WTC11 (cell line): ENCODE measurements around the gene FGF14.

Experiments
- CREB1 ChIP-seq: sonication (generic); formaldehyde crosslinking; IDR thresholded peaks from 2 replicates; pipeline ENCODE4 v1.8.0; 2023; ENCODE audit warnings: mild to moderate bottlenecking, missing genetic modification reagents
- CTCF ChIP-seq: fragments of 200-600 bp; IDR thresholded peaks from 2 replicates; pipeline ENCODE4 v1.8.0; 2022; ENCODE audit warnings: antibody characterized with exemption
- FOXP1 ChIP-seq: sonication (generic); formaldehyde crosslinking; IDR thresholded peaks from 2 replicates; pipeline ENCODE4 v1.8.0; 2022; ENCODE audit warnings: missing genetic modification reagents, mild to moderate bottlenecking, moderate library complexity, borderline replicate concordance
- KAT7 ChIP-seq: sonication (generic); formaldehyde crosslinking; IDR thresholded peaks from 2 replicates; pipeline ENCODE4 v1.8.1; 2023; ENCODE audit warnings: missing genetic modification reagents, mild to moderate bottlenecking, borderline replicate concordance
- MAX ChIP-seq: sonication (generic); formaldehyde crosslinking; IDR thresholded peaks from 2 replicates; pipeline ENCODE4 v1.8.0; 2022; ENCODE audit warnings: mild to moderate bottlenecking, missing genetic modification reagents
- ZNF121 ChIP-seq: sonication (generic); formaldehyde crosslinking; IDR thresholded peaks from 2 replicates; pipeline ENCODE4 v1.8.0; 2023; ENCODE audit warnings: missing genetic modification reagents
- TF ChIP-seq, protein P1 (sequence below): sonication (generic); formaldehyde crosslinking; IDR thresholded peaks from 2 replicates; pipeline ENCODE4 v1.8.0; 2022; ENCODE audit warnings: mild to moderate bottlenecking, missing genetic modification reagents

DNA sequence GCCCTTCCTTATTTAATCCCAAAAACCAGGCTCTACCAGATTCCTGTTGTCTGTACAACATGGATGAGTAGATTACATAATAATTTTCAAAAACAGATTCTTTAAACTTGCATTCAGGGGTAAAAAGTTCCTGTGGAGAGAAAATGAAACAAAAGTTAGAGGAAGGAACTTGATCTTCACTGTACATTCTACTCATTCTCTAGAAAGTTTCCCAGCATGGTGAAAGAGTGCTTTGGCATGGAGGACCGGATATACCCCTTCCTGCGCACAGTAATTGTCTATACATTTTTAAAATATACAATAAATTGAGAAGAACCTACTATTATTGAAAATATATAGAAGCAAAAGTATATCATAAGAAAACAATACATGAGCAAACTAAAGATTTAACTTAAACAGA is 675.2 kb downstream of the FGF14 start:
- TF ChIP-seq, protein P1, sequence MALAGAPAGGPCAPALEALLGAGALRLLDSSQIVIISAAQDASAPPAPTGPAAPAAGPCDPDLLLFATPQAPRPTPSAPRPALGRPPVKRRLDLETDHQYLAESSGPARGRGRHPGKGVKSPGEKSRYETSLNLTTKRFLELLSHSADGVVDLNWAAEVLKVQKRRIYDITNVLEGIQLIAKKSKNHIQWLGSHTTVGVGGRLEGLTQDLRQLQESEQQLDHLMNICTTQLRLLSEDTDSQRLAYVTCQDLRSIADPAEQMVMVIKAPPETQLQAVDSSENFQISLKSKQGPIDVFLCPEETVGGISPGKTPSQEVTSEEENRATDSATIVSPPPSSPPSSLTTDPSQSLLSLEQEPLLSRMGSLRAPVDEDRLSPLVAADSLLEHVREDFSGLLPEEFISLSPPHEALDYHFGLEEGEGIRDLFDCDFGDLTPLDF, result no peak
- no peak for TF ChIP-seq FOXP1 (CRISPR knock-in tag)
- no peak for TF ChIP-seq CTCF
- TF ChIP-seq CREB1 (CRISPR knock-in tag), result no peak
- TF ChIP-seq ZNF121 (CRISPR knock-in tag), result no peak
- no peak for TF ChIP-seq MAX
- TF ChIP-seq KAT7 (CRISPR knock-in tag), result no peak
